Subcutaneous abdominal adipose tissue (tissue), 5 donors: ENCODE measurements around the gene MRPS23.
A peak's percentile ranks its signal among the peaks of the same experiment; 100 is the strongest.

Experiments used
- H3K27ac ChIP-seq: one replicate; pipeline ENCODE4 v1.7.0; 2013; ENCODE audit warnings: low read depth, mild to moderate bottlenecking, inconsistent platforms, low read length, moderate library complexity
- H3K27me3 ChIP-seq, 5 donors: one replicate each; pipeline ENCODE4 v1.7.0; 2013; ENCODE audit warnings: low read length in 5 of 5, inconsistent platforms in 1 of 5; ENCODE audit not compliant: control insufficient read depth in 5 of 5, insufficient read depth in 4 of 5
- H3K36me3 ChIP-seq, 5 donors: one replicate each; pipeline ENCODE4 v1.7.0; 2013; ENCODE audit warnings: low read length in 5 of 5; ENCODE audit not compliant: control insufficient read depth in 5 of 5, insufficient read depth in 5 of 5
- H3K4me1 ChIP-seq, 5 donors: one replicate each; pipeline ENCODE4 v1.7.0; 2013; ENCODE audit warnings: low read length in 5 of 5, mild to moderate bottlenecking in 3 of 5, moderate library complexity in 1 of 5; ENCODE audit not compliant: control insufficient read depth in 5 of 5, insufficient read depth in 5 of 5
- H3K4me3 ChIP-seq, 5 donors: one replicate each; pipeline ENCODE4 v1.7.0; 2013; ENCODE audit warnings: low read length in 5 of 5, low read depth in 1 of 5
- H3K9ac ChIP-seq, 5 donors: one replicate each; pipeline ENCODE4 v1.7.0; 2013; ENCODE audit warnings: low read length in 5 of 5, mild to moderate bottlenecking in 4 of 5, moderate library complexity in 3 of 5
- H3K9me3 ChIP-seq, 5 donors: one replicate each; pipeline ENCODE4 v1.7.0; 2013; ENCODE audit warnings: low read length in 5 of 5; ENCODE audit not compliant: control insufficient read depth in 5 of 5
- donor health status: healthy.
- donor health status: healthy.
- donor health status: healthy.
- donor health status: healthy.
- donor health status: healthy.

The MRPS23 gene

DNA sequence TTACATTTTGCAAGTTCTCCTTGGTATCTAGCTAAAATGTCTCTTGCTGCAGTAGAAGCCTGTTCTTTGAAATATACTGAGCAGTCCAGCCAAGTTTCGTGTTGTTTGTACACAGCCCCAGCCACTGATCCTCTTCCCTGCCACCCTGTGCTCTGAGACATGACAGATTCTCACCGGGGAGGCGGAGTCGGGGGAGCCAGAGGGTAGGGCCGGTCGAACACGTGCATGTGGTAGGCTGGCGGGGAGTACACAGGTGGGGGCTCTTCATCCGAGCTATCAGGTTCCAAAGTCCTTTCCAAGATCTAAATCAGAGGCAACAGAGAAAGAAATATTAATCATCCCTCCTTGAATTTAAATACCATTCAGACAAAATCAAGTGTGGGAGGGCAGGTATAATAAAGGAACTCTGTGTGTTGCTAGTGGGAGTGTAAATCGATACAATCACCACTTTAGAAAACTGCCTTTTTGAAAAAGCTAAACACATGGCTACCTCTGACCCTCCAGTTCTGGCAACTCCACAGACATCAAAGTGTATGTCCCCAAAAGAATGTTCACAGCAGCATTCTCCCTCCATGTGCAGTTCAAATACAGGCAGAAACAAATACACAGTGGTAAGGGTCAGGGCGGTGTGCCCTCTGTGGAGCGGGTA is 29.7 kb upstream of the MRPS23 start:
- Histone ChIP-seq H3K27me3 (no peaks in the 10 kb centered on the region), H3K9me3 (no peaks in the 10 kb centered on the region), H3K27ac (no peak overlapping the region), H3K36me3 (peaks cover 0 to 54% (median 26%) of the 10 kb centered on the region in 5 donors), H3K9ac (no peak overlapping the region), H3K4me1 (peaks cover 20 to 47% (median 42%) of the 10 kb centered on the region in 5 donors), H3K4me3 (no peak overlapping the region)

DNA sequence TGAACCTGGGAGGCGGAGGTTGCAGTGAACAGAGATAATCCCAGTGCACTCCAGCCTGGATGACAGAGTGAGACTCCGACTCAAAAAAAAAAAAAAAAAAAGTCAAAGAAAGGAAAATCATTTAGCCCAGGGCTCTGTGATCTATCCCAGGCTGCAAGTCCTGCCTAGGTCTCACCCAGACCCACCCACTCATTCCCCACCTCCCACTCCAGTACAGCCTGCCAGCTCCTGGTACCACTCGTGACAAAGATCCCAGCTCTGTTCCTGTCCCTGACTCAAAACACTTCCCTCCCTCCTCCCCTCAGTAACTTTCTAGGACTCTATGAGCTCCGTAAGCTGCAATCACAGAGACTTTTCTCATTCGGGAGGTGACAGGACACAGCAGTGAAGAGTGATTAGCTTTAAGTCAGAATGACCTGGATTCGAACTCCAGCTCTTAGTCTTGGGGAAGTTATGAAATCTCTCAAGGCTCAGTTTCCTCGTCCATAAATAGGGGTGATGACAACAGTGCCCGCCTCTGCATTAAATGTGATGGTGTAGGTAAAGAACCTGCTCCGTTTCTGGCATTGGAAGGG is 28.0 kb upstream of the MRPS23 start:
- Histone ChIP-seq H3K9me3 (no peaks in the 10 kb centered on the region), H3K9ac (no peak overlapping the region), H3K27me3 (no peaks in the 10 kb centered on the region), H3K36me3 (peaks cover 0 to 48% (median 21%) of the 10 kb centered on the region in 5 donors), H3K4me1 (peaks cover 31 to 63% (median 58%) of the 10 kb centered on the region in 5 donors), H3K27ac (no peak overlapping the region), H3K4me3 (no peak overlapping the region)

DNA sequence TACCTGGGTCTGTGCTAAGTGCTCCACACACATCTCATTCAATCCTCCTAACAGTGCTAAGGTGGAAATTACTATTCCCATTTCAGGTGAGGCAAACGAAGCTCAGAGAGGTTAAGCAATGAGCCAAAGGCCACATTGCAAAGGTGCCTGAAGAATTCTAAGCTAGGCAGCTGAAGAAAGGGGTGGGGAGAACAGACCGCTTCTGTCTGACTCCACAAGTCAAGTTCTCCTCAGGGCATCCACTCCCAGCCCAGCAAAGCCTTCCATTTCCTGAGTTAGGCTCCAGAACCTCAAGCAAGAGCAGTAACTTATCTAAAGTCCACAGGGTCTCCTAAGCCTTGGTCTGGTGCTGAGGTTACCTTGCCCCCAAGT is 27.0 kb upstream of the MRPS23 start:
- Histone ChIP-seq H3K4me1 (peaks cover 33 to 68% (median 64%) of the 10 kb centered on the region in 5 donors), H3K4me3 (no peak overlapping the region)

DNA sequence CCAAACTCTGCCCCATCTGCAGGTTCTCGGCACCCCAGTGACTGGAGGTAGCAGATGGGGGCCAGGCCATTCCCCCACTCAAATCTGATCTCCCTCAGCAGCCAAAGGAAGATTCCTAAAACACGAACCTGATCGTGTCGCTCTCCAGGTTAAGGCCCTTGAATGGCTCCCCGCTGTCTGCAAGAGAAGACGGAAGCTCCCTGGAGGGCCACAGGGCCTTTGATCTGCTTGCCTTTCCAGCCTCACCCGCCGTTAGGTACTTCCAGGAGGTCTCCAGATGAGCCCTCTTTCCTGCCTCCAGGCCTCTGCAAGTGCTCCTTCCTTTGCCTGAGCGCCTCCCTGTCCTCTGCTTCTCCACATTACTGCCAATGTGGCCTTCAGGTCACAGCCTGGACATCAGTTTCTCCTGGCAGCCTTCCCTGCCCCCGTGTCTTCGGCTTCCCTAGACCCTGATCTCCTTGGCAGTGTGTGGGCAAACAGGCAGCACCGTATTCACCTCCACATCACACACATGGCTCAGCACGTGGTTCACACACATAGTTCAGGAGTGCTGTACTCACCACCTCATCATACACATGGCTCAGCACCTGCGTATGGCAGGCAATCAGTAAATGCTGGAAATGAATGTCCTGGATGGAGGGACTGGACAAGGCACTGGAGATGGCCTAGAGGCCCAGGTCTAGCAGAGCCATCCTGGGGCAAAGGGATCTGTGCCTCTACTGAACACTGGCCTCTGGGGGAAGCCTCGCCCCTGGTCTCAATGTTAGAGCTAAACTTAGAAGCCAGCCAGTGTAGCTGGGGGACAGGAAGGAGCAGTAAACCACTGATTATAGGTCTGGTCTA is 26.4 kb upstream of the MRPS23 start:
- H3K4me3 ChIP-seq, result no peak overlapping the region
- peaks cover 28 to 63% (median 58%) of the 10 kb centered on the region in 5 donors for H3K4me1 ChIP-seq
- no peaks in the 10 kb centered on the region for H3K9me3 ChIP-seq
- no peak overlapping the region for H3K9ac ChIP-seq
- H3K27ac ChIP-seq, result peak overlapping the region; percentile 85
- no peaks in the 10 kb centered on the region for H3K27me3 ChIP-seq
- H3K36me3 ChIP-seq, result peaks cover 0 to 59% (median 33%) of the 10 kb centered on the region in 5 donors

More for the DNA sequence above, 27.0 kb upstream of the MRPS23 start:
- Histone ChIP-seq H3K27ac (no peak overlapping the region), H3K9me3 (no peaks in the 10 kb centered on the region), H3K36me3 (peaks cover 0 to 57% (median 32%) of the 10 kb centered on the region in 5 donors), H3K9ac (no peak overlapping the region), H3K27me3 (no peaks in the 10 kb centered on the region)

DNA sequence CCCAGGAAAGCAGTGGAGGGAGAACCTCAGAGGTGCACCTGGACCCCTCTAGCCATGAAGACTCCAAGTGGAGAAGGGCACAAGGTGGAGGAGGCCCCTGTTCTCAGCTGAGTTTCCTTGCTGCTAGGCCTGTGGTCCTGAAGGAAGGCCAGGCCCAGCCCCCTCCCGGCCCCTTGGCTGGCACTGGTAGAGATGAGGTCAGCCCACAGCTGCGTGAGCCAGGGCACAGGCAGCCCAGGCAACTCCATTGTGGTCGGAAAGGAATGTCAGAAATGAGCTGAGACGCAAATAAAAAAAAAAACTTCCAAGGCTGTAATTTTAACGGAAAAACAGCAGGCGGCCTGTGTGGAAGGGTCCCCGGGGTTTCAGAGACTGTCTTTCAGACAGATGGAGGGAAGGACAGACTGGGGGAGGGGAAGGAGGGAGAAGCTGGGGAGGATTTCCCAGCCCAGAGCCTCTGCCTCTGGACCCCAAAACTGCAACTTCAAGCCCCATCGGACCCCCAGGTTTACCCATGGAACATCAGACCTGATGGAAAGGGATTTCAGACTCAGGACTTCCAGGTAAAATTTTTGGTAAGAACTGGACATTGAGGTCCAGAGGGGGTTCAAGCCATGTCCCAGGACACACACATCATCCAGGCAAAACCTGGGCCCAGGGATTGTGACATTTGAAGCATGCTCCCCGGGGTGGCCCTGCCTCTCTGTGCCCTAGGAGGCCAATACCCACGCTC is 25.6 kb upstream of the MRPS23 start:
- peak overlapping the region in 2 of 5 donors; percentile 41 to 48 for H3K9ac ChIP-seq
- peak overlapping the region; percentile 85 for H3K27ac ChIP-seq
- peak overlapping the region in 3 of 5 donors; percentile 1 to 46 (median 17) for H3K4me3 ChIP-seq
- no peaks in the 10 kb centered on the region for H3K27me3 ChIP-seq
- H3K4me1 ChIP-seq, result peaks cover 23 to 59% (median 50%) of the 10 kb centered on the region in 5 donors
- H3K36me3 ChIP-seq, result peaks cover 0 to 63% (median 38%) of the 10 kb centered on the region in 5 donors
- H3K9me3 ChIP-seq, result no peaks in the 10 kb centered on the region

DNA sequence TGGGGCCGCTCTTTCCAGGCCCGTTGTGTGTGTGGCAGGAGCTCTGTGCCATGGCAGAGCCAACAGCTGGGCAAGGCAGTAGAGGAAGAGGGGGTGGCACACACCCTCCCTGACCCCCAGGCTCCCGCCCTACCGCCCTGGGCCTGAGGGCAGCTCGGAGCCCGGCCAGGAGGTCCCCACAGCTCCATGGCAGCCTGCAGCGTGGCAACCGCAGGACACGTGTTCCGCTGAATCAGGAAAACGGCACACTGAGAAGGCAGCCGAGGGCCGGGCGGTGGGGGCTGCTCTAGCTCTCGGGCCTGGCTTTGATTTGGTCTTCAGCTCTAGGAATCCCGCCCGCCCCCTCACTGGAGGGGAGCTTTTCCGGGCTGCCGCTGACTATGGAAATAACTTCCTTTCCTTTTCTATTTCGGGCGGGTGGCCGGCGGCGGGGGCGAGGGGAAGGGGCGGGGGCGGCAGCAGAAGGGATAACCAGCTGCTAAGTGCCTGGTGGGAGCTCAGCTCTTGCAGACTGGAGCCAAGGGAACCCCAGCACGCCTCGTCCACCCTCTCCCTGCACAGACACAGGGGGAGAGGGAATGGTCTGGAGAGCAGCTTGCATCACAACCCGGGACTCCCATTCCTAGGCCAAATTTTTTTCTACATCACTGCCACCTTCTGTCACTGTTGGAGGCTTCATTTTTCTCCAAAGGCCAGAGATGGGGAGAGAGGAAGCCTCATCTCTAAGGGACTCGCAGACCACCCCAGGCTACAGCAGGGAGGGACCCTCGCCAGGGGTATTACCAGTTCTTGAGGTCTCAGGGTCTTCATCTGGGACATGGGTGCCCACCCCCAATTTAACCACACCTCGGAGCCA is 24.8 kb upstream of the MRPS23 start:
- Histone ChIP-seq H3K4me3 (peak overlapping the region in 4 of 5 donors; percentile 17 to 46 (median 32)), H3K9ac (peak overlapping the region in 4 of 5 donors; percentile 29 to 64 (median 44)), H3K9me3 (no peaks in the 10 kb centered on the region), H3K36me3 (peaks cover 0 to 62% (median 38%) of the 10 kb centered on the region in 5 donors), H3K27me3 (no peaks in the 10 kb centered on the region), H3K4me1 (peaks cover 23 to 67% (median 53%) of the 10 kb centered on the region in 5 donors), H3K27ac (peak overlapping the region; percentile 85)

DNA sequence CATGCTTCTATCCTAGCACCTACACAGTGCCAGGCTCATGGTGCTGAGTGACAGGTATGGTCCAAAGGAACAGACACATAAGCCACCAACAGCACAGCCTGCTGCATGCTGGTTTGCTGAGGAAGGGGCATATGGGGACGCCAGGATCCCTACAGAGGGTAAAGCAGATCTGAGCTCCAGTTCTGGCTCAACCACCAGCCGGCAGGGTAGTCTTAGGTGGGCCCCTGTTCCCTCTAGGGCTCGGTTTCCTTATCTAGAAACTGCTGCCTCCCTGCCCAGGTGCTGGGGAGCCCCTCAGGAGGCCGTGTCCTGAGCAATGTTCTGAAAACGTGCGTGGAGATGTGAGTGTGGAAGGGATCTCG is 24.2 kb upstream of the MRPS23 start:
- H3K27me3 ChIP-seq, result no peaks in the 10 kb centered on the region
- H3K4me1 ChIP-seq, result peaks cover 26 to 74% (median 59%) of the 10 kb centered on the region in 5 donors
- H3K4me3 ChIP-seq, result peak overlapping the region in 3 of 5 donors; percentile 25 to 46 (median 38)
- H3K36me3 ChIP-seq, result peaks cover 0 to 61% (median 34%) of the 10 kb centered on the region in 5 donors
- H3K27ac ChIP-seq, result peak overlapping the region; percentile 85
- peak overlapping the region in 3 of 5 donors; percentile 26 to 64 (median 29) for H3K9ac ChIP-seq
- no peaks in the 10 kb centered on the region for H3K9me3 ChIP-seq

DNA sequence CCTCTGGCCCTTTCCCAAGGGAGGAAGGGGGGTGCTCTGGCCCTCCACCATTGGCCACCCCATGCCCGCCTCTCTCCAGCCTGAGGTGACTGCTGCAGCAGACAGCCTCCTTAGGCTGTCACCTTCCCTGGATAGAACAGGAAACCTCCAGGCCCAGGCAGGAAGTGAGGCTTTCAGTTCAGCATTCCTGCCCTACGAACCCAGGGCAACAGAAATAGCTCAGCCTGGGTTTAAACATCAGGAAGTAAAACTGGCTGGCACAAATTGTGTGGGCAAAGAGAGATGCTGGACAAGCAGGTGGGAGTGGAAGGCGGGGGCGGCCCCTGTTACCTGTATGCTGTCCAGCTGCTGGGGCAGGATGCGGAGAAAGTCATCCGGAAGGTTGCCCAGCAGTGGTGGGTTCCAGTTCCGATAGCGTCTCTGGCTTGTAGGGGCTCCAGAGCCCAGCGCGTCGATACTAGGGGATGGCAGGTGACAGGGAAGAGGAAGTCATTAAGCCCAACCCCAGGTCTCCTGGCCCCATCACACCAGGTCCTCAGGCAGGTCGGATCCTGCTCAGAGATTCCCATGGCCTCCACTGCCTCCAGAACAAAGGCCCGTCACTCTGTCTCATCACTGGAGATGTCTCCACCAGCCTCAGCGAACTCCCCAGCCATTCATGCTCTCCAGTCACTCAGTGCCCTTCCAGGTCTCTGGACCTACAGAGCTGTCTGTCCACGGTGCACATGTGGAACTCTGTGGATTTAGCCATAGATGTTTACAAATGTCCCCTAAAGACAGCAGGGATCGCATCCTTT is 23.6 kb upstream of the MRPS23 start:
- Histone ChIP-seq H3K27ac (peak overlapping the region; percentile 85), H3K9ac (peak overlapping the region in 1 of 5 donors; percentile 26)

More for the DNA sequence above, 23.6 kb upstream of the MRPS23 start:
- Histone ChIP-seq H3K27me3 (no peaks in the 10 kb centered on the region), H3K4me3 (peak overlapping the region in 1 of 5 donors; percentile 46), H3K4me1 (peaks cover 30 to 79% (median 65%) of the 10 kb centered on the region in 5 donors), H3K9me3 (no peaks in the 10 kb centered on the region), H3K36me3 (peaks cover 0 to 57% (median 32%) of the 10 kb centered on the region in 5 donors)
